G401.6 (cell line): ENCODE data around the gene TMEM229B.

ENCODE experiments used
- FAIRE-seq: peaks from 2 replicates; lab custom pipeline; 2012; peaks lifted over from hg19 to GRCh38; lab: Jason Lieb, UNC

The TMEM229B gene

DNA sequence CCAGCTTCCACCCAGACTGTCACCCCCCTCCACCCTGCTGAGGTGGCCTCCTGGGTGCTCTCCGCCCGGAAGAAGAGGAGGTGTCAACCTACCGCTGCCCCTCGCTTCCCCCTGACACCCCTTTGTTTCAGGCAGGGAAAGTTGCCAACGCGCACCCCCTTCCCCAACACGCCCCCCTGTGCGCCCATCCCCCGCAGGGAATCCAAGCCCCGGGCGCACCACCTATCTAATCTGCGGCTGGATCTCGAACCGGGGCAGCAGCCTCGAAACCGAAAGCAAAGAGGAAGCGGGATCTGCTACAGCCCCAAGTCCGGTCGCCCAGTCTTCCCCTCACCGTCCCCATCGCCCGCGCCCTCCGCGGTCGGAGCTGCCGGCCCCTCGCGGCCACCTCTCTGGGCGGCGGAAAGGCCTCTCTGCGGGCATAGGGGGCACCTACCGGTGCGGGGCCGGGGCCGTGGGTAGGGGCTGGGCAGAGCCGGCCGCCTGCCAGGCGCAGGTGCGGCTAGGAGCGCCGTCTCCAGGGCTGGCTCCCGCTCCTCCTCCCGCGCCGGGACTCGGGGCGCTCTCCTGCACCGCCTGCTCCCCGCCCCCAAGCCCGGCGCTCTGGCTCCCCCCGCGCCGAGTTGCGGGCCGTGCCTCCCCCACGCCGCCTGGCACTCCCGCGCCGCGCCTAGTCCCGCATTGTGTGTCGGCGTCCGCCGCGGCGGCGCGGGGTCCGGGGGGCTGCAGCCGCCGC lies 26.3 kb upstream of the TMEM229B start:
- no peak for FAIRE-seq

DNA sequence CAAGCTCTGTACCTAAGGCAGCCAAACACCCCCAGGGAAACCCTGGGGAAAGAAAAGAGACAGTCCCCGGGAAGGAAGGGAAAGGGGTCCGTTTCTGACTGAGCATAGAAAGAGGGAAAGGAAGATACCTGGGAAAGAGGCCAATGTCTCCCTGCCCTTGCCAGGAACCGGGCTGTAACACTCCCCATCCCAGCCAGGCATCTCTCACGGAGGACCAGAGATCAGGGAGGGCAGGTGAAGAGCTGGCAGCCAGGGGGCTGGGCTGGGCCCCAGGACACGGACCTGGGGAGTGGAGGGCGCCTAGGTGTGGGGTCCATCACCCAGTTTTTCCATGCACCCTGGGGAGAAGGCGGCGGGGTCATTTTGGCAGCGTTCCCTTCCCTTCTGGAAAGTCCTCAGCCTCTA lies 25.7 kb upstream of the TMEM229B start:
- no peak for FAIRE-seq

DNA sequence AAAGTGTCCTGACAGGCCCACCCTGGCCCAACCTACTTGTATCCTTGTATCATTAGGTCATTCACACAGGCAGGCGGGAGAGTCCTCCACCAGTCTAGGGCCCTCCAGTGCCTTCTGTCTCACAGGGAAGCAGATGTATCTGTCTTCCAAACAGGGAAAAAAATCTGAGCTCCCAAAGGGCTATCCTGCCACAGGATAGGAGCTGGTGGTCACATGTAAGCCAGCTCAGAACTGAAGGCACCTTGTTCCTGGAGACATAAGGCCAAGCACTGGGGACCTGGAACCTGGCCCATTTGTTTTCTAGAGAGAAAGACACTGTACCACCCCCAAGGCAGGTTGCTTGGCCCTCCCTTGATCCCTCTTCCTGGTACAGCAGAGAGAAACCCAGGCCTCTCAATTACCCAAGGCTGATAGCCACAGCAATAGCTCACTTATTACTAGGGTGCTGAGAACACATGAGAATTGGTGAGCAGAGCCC lies 25.1 kb upstream of the TMEM229B start:
- no peak for FAIRE-seq

DNA sequence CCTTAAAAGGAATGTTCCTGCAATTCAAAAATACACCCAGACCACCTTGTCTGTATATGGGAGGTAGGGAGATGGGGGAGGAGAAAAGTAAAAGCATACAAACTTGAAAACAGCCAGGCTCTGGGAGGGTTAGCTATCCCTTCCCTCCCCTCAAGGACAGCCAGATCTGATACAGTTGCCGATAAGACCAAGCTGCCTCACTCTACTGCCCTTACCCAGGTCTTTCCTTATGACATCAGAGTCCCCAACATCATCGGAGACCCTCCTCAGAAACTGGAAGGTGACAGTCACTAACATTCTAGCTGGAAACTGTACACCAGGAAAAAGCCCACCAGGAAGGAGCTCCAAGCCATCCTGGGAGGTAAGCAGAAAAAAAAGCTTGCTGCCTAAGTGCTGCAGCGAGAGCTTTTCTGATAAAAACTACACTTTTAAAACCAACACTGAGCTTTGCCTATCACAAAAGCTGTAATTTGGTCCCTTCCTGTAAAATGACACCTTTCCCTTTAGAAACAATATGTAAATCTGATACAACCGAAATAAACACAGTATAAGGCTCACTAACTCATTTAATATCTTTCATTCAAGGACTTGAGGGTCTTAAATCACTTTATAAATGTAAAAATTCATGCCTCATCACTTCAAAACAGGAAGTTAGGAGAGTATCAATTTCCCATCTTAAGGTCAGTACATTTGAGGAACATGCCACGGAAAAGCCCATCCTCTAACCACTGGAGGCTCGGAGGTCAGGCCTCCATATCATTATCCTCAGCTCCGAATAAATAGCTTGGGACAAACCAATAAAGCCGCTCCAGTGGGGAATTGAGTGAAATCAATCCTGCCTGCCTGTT lies 24.2 kb upstream of the TMEM229B start:
- no peak for FAIRE-seq

DNA sequence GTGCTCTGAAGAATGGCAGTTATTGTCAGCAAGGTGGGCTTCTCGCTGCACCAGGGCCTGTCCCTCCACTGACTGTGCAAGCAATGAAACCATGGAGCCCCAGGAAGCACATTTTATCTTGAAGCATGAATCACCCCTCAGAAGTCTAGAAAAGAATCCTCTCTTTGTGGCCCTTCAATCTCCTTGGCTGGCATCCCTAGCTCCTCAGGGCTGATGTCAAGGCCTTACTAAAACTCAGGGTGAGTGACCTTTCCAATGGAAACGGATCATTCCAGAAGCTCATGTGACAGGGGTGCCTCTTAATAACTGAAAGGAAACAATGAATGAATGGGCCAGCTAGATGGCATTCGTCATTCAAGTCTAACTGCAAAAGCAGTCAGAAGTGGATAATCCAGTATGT lies 22.3 kb upstream of the TMEM229B start:
- FAIRE-seq, result no peak

DNA sequence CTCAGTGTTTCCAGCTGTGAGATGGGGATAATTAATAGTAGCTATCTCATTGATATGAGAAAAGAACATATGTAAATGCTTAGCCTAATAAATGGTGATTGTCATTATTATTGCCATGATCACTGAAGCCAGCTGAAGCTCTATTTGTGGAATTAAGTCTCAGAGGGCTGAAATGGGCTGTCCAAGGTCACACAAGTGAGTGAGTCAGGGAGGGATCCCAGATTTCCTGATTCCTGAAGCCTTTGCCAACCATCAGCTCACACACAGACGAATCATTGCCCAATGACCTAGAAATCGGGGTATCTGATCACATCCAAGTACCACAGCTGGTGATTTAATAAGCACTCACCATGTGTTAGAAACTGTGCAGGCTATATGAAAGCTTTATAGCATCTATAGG lies 21.6 kb upstream of the TMEM229B start:
- no peak for FAIRE-seq

DNA sequence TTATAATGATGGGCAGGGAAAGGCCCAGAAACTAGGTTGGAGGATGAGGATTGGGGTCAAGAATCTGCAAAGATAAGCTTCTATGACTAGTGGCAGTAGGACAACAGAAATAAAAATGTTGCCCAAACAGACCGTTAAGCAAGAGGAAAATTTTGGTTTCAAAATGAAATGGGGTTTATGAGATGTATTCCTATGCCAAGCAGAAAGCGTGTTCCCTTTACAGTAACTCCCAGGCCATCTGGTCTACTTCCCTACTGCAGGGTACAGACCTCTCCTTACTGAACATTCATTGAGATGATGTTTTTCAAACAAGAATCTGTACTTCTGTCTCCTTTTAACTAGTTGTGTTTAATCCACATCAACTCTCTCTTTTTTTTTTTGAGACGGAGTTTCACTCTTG lies 20.4 kb upstream of the TMEM229B start:
- no peak for FAIRE-seq

DNA sequence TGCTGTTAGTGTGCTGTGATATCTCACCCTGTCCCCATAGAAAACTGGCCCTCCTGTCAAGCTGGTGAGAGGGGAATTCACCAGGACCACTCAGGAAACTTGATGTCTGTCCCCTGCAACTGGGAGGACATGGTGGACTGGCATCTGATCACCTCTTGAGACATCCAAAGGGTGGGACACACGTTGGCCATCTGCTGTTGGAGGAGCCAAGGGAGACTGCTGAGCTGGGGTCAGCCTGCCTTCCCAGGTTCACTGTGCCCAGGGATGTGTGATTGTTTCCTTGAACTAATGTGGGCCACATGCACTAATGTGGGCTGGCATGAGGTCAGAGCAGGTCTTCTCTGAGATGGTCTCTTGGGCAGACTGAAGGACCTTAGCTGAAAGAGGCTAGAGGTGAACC lies 16.7 kb upstream of the TMEM229B start:
- FAIRE-seq, result no peak

DNA sequence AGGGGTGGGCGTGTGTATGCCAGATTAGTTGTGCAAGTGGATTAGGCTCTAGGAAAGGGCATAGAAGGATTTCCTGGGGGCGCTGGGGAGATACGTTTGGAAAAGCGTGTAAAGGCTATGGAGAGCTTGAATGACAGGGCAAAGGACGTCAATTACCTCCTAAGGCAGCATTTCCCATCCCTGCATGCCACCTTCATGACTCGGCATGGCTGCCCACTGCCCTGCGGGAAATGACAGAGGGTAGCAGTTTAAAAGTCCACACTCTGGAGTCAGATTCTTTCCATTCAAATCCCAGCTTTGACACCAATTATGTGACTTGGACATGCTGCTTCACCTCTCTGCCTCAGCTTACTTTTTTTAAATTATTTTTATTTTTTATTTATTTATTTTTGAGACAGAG lies 14.8 kb upstream of the TMEM229B start:
- no peak for FAIRE-seq

DNA sequence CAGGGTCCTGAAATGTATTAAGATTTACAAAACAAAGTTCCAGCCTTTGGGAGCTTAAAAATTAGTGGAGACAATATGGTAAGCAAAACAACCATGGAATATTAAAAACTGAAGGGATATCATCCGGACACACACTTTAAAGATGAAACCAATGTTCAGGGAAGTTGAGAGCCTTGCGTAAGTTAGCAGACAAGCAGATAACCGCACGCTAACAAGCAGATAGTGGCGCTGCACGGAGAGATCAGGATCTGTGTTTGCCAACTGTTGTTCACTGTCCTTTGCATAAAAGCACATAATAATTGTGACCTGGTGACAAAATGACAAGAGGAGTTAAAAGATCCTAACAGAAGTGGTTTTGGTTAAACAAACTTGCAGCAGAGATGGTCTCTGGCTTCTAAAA lies 14.3 kb upstream of the TMEM229B start:
- no peak for FAIRE-seq

DNA sequence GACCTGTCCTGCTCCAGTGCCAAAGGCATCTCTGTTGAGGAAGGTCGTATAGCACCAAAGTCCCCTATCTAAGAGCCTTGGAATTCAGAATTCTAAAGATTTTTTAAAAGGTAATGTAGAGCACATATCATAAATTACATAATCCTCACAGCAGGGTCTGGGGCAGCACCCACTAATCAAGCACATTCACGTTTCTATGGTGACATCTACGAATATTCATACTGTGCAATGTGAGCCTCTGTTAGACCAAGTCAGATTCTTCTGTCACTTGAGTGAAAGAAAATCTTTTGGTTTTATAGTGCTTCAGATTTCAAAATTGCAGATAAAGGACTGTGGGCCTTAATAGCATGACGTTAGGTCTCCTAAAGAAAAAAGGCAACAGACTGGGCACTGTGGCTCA lies 13.1 kb upstream of the TMEM229B start:
- no peak for FAIRE-seq

DNA sequence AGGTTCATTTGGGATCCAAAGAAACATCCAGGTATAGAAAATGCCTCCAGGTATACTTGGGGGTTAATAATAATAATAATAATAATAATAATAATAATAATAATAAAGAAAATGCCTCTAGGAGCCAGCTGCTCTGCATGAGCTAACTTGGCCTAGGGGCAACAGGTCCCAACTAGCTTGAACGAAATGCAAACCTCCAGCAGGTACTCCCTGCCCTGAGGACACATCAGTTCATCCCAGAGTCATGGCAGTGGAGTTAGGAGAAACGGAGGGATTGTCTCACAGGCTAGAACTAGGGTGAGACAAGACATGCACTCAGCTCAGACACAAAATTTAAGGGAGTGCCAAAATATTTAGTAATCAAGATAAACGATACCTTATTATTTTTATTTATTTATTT lies 12.5 kb upstream of the TMEM229B start:
- FAIRE-seq, result no peak

DNA sequence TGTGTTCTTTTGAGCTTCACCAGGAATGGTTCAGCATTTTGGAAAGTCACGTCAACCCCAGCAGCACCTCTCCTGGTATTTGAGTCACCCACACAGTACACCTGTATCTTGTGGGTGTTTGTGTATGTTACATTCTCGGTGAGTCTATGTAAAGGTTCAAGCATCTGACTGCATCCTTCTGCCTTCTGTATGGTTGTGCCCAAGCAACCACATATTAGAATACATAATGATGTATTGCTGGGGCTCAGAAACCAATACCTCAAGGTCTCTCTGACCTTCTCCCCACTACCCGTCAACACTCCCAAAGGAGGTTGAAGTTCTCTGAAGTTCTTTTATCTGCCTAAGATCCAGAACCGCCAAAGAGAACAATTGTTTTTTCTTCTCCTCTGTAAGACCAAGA lies 9.2 kb upstream of the TMEM229B start:
- no peak for FAIRE-seq

DNA sequence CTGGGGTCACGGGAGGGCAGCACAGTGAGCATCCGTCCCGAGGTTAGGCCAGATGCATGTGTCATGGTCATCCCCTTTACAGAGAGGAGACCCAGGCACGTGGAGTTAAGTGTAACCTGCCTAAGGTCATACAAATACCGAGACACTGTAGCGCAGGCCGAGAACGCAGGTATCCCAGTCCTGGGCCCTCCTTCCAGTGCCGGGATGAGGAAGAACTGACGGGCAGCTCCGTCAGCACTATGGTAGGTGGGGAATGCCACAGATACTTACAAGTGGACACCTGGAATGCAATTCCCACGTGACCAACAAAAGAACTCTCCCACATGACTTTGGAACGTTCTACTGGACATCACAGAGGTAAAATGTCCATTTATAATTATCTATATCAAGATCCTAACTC lies 8.7 kb upstream of the TMEM229B start:
- FAIRE-seq, result no peak

DNA sequence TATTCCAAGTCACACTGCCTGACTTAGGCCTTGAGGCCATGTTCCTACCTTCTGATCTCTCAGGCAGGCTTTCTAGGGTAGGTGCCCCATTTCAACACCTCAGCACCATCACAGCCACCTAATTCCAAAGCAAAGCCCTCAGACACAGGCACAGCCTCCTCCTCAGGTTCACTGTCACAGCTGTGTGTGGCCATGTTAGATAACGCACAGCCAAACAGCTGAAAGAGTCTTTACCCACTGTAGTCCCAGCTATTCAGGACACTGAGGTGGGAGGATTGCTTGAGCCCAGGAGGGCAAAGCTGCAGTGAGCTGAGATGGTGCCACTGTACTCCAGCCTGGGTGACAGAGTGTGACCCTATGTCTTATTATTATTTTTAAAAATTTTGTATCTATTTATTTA lies 7.3 kb upstream of the TMEM229B start:
- no peak for FAIRE-seq

DNA sequence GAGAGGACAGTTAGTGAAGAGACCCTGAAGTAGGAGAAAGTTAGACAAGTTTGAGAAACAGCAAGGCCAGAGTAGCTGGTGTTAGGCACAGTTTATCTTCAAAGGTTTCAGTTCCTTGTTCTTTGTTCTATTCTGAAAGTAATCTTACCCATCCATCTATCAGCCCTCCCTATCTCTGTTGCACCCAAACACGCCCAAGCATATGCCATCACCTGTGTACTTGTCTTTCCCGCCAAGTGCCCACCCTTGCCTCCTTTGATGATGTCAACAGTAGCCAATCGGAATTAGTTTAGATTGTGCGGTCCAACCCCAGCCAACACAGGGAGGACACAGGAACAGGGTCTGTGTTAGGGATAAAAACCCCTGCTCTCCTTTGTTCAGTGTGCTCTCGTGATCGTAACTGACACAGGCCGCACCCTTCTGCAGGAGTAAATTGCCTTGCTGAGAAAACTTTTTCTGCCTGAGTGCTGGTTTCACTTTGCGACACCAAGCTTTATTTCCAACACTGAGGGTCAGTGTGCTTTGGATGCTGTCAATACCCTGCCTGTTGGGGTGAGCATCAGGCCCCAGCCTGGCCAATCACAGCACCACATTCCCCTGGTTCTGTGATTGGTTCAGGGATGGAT lies 4.7 kb upstream of the TMEM229B start:
- FAIRE-seq, result no peak

DNA sequence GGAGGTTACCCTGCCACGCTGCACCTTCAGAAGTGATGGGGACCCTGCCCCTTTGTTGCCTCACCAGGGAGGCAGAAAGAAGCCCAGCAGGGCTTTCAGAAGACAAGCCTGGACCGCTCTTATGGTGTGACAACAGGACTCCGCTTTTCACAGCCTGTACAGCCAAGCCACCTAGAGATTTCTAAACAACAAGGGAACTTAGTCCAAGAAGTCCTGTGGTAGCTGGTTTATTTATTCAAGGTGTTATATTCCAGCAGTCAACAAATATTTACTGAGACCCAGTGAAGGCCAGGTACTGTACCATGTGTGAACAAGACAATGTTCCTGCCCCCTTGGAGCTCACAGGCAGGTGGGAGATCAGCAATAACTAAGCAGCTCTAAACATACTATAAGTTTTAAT lies 4.0 kb upstream of the TMEM229B start:
- FAIRE-seq, result no peak

DNA sequence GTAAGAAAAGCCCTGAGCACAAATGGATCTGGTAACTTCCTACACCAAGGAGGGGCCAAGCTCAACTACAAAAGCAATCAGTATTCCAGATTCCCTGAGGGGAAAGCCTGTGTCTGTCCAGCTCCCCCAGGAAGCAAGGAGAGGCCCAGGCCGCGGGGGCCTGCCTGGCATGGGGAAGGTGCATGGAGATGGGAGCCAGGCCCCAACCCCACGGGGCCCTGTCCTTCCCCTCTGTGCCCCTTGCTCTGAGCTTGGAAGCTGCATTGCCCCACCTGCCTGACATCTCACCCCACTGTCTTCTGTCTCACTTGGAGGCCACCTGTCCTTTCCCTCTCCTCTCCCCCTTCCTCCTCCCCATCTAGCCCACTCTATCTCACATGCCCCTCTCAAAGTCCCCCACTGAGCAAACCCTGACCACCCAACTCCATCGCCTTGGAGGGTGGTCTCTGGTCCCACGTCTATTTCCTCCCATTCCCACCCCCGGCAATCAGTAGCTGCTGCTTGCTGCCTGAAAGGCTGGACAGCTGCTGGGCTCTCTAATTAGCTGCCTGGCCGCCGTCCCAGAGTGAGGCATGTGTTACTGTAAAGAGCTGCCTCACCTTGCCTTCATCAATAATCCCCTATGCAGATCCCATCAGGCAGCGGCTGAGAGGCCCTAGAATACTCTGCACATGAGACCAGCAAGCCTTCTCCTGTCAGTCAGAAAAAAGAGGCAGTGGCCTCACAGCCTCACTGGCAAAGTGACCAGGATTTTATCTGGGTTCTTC lies 3.4 kb upstream of the TMEM229B start:
- FAIRE-seq, result no peak

DNA sequence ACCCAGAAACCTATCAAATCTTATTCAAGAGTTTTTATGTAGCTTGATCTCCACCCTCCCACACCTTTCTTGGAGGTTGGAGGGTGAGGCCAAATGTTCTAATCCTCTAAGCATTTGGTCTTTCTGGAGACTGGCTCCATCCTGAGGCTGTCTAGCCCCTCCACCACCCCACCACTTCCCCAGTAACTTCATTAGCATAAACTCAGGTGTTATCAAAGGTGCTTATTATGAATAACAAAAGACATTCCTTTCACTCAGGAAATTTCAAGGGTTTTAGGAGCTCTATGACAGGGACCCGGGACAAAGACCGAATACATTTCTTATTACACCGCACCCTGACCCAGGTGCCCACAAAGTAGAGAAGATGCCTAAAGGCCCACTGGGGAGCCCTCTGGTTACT lies 2.8 kb upstream of the TMEM229B start:
- FAIRE-seq, result no peak

DNA sequence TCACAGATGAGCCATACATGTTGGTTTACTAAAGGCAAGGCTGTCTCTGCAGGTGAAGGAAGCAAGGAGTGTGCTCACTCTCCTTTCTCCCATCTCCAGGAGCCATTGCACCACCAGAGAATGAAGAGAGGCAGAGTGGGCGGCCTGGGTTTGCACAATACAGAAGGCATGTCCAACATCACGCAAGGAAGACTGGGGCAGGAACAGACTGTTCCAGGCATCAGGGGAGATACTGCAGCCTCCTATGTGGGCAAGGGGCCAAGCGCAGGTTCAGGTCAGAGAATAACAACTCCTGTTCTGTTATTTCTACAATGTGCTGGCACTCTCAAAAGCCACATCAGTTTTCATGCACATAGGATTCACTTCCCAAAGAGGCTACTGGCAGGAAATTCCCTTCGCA lies 1.7 kb upstream of the TMEM229B start:
- no peak for FAIRE-seq

DNA sequence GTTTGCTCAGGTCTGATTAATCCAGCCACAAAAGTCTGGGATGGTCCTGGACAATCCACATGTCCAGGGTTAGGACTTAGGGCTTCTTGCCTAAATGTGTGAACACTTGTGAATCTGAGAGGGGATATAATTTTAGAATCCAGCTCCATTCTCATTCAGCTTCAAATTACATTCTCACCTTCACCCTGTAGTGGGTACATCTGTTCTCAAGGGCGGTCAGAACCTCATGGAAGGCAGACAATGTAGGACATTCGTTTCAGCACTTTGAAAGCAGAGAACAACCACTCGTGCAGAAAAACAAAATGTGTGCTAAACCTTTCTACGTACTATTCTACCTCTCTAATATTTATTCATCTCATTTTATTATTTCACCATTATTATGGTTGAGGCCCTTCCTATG lies 1.2 kb downstream of the TMEM229B start:
- FAIRE-seq, result no peak

DNA sequence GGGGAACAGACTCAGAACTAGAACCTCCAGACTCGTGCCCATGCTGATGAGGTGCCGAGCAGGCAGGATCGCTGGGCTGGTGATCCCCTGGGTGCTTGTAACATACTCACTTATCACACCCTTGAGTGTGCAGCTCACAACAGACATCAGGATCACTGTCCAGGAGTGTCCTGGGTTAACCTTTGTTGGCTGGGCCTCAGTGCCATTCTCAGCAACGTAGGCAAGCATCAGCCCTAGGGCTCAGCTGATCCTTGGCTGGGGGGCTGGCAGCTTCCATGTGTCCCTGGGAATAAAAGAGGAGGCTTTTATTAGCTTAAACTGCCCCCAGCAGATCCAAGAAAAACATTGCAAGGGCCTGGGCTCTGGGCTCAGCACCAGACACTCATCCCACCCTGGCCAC lies 1.6 kb downstream of the TMEM229B start:
- no peak for FAIRE-seq
